GM21367 (cell line): ENCODE measurements around the gene NR5A1.

Source experiments
- ATAC-seq: cut with Tn5 transposase; IDR thresholded peaks from one replicate; pipeline ENCODE4 v1.9.1; 2021; ENCODE audit not compliant: unreplicated experiment

NR5A1 gene

GRCh38 chr9:124506931-124507879 lies at the start of gene NR5A1:
NR5A1 (minus strand) TSS chr9:124507399; CDS start chr9:124503395, 4,004 bp downstream.
- ATAC-seq: no peak

DNA sequence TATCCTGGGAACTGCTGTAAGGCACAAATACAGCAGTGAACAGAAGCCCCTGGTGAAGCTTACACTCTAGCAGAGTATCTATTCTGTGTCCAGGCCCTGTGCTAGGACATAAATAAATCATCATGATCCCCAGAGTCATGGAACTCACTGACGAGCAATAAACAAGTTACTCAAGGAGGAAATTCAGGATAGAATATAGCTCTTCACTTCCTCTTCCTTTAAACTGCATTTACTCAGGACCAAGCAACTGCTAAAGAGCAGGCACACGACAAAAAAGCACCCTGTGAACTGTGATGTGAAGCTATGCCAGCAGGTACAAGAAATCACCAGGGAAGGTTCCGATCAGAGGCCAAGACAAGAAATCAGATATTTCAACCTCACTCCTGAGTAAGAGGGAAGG lies 47.8 kb upstream of the NR5A1 start:
- no peak for ATAC-seq

DNA sequence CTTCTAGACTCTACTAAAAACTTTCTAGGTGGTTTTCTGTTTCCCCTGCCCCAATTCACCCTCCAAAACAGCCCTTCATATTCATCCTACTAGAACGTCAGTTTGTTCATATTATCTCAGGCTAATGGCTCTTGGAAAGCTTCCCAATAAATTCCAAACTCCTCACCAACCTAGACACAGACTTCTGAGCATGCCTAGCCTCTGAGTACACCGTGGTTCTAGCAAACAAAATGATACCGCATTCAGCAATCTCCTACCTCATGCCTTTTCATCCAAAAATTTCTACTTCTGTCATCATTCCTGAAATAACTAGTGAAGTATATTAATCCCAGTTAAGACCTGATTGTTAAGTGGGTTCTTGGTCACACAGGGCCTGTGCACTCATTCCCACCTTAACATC lies 46.5 kb upstream of the NR5A1 start:
- no peak for ATAC-seq

DNA sequence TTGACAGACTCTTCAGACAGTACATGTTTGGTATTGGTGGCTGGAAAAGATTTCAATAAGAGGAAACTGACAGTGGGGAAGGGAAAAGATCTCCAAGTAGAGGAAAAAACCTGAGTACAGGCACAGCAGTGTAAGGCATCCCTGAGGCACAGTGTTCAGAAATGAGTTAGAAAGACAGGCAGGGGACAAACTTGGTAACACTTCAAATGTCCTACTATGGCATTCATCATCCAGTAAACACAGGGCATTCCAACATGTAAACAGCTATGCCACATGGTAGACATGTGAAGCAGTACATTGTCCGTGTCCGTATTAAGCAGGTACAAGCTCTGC lies 45.0 kb upstream of the NR5A1 start:
- no peak for ATAC-seq

- no peak for ATAC-seq
These were observed 44.5 kb upstream of the NR5A1 start for GRCh38 chr9:124551472-124552272.

DNA sequence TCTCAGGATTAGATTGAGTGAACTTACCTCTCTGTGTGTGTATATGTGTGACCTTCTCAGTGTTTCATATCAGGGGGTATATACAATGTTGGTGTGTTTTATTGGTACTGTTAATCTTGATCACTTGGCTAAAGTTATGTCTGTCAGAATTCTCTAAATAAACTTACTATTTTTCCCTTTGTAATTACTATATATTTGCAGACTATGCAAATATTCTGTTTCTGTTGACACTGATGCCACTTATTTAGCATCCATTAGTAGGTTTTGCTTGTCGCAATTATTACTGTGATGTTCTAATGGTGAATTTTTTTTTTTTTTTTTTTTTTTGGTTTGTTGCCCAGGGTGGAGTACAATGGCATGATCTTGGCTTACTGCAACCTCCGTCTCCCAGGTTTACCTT lies 42.9 kb upstream of the NR5A1 start:
- no peak for ATAC-seq

- ATAC-seq: no peak
These were observed 41.8 kb upstream of the NR5A1 start for GRCh38 chr9:124549016-124549415.

GRCh38 chr9:124544535-124544934 lies 37.3 kb upstream of the NR5A1 start:
- ATAC-seq: no peak

GRCh38 chr9:124541824-124542223 lies 34.6 kb upstream of the NR5A1 start:
- no peak for ATAC-seq

DNA sequence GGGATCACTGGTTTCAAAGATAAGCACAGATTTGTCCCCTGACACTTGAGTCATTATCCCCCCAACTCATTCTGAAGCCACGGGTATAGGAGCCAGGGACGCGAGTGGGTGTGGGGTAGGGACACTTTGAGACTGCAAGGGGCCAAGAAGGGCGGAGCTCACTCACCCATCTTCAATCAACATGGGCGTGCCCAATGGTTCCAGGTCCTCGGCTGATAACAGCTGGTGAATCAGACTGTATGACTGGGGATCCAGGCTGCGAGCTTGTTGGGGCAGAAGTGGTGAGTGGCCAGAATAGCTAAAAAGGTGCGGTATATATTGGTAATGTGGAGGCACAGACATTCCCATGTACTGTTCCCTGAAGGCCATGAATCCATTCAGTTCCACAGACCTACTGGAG lies 30.7 kb upstream of the NR5A1 start:
- no peak for ATAC-seq

DNA sequence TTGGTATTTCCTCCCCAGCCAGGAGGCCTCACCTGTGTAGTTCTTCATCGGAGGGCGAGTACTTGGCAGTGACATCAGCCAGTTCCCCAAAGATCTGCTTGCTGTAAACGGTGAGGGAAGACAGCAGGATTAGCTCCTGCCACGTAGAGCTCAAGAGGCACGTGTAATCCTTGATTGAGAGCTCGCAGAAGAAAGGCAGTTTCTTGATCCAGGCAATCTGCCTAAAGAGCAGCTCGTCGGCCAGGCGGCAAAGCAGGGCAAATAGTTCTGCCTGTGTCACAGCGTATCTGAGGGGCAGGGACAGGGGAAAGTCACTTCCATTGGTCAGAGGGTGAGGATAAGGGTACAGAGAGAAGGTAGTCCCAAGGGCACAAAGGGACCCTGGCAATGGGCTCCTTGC lies 28.6 kb upstream of the NR5A1 start:
- ATAC-seq: no peak

DNA sequence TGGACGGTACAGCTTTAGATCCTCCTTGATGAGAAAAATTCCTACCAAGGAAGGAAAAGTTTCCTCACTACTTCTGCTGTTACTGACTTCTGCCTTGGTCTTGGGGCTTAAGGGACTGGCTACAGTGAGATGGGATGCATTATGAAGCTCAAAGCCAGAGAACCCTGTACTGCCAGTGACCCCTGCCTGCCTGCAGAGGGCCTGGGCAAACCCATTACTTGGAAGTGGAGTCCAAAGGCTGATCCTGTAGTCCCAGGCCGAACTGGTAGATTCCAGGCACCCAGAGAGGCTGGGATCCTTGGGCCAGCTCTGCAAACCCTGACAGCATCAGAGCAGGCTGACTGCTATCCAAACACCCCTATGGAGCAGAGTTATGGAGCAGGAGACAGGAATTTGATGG lies 25.7 kb upstream of the NR5A1 start:
- no peak for ATAC-seq

GRCh38 chr9:124531115-124531514 lies 23.9 kb upstream of the NR5A1 start:
- no peak for ATAC-seq

DNA sequence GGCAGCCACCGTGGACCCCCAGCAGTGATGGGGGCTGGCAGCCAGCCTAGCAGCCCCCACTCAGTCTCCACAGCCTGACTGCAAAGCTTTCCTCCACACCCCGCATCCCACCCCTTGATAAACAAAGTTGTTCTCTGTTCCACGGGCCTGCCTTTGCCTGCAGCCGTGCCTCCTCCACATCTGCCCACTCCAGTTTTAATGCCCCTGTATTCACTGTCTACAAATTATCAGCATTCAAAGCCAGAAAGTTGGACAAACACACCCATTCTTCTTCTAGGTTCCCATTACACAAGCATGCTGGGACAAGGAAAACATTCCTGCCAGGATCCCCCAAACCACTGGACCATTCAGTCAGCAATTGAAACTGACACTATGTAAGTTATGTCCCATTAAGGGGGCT lies 23.0 kb upstream of the NR5A1 start:
- no peak for ATAC-seq

GRCh38 chr9:124527781-124528180 lies 20.6 kb upstream of the NR5A1 start:
- ATAC-seq: no peak

DNA sequence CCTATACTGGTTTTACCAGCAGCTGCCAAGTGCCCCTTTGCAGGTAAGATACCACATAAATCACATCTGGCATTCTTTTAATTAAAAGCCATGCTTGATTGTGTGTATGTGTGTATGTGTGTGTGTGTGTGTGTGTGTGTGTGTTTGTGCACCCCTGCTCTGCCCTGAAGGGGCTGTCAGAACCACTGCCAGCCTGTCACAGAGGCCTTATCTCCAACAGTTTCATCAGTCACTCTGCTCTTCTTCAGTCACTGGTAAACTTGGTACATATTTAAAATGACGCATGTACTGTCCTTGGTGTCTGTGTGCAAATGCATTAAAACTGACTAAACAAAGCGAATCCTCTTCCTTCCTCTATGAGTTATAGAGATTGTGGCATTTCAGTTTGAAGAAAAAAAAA lies 19.0 kb upstream of the NR5A1 start:
- ATAC-seq: no peak

- ATAC-seq: no peak
These were observed 15.2 kb upstream of the NR5A1 start for GRCh38 chr9:124522121-124523098.

DNA sequence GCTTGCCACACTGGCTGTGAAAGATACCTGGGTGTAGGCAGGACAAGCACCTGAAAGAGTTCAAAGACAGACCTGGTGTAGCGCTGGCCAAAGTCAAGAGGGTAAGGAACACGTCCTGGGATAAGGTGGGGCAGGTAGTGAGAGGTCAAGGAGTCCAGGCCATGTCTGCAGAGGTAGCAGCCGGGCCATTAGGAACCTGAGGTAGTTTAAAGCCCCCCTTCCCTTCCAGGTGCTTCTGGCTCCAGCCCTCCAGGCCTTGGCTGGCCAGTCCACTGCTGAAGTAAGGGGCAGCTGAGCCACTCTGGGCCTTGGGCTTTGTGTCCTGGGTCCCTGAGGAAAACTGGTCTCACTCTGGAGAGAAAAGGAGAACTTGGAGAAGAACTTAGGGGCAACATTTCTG lies 13.9 kb upstream of the NR5A1 start:
- no peak for ATAC-seq

DNA sequence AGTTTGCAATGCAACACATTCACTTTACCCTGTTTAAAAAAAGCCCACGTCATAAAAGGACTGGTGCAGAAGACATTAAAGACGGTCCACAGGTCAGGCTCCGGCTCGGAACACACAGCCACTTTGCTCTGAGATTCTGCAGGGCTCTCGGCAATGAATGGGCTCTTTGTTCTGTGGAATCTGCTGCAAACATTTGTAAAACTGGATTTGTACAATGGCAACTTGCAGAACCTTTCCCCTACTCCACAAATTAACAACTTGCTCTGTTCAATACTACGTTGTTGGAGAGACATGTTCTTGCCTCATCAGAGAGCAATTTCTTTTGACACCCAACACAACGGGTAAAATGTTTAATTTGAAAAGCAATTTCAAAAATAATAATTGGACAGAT lies 13.0 kb upstream of the NR5A1 start:
- no peak for ATAC-seq

GRCh38 chr9:124518116-124518515 lies 10.9 kb upstream of the NR5A1 start:
- no peak for ATAC-seq

DNA sequence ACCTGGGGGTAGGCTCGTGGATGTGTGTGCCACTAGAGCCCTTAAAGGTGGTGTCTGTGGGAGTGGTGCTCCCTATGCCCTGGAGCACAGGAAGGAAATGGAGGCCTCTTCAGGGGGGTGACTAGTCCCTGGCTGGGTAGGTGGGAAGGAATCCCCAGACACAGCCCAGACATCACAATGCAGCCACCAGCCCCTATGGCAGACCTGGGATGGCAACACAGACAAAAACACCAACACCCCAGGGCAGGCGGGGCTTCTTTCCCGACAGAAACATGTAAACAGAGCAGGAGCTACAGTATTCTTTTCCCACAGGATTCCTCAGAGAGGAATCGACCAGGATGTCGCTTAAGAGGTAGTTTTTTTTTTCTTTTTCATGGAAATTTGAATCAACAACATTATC lies 10.4 kb upstream of the NR5A1 start:
- ATAC-seq: no peak
